ENCODE data around the gene ST6GALNAC2. TPM values are rescaled to one million over a fixed set of nuclear protein-coding genes. Genes with fewer than 3 reads are reported as not detected.
"Not testable (repeated sequence)": the region's sequence is repeated elsewhere in the genome, so short reads cannot be mapped to it uniquely, and the experiment has no call there.

Gene ST6GALNAC2
- total RNA-seq, 2 donors from 2014 or later = 3.0 to 3.1 TPM

- intact Hi-C loops (cut with DNase I) = loop anchor here in 1 of 2 donors (10.0 kb wide), 1 partner anchor 103 kb away; no protein-coding TSS in a partner anchor
- DNase-seq (ENCODE audit: low spot score) = not testable (repeated sequence)
Measured at GRCh38 chr17:76521683-76522082, 64.0 kb downstream of the ST6GALNAC2 start.

DNA sequence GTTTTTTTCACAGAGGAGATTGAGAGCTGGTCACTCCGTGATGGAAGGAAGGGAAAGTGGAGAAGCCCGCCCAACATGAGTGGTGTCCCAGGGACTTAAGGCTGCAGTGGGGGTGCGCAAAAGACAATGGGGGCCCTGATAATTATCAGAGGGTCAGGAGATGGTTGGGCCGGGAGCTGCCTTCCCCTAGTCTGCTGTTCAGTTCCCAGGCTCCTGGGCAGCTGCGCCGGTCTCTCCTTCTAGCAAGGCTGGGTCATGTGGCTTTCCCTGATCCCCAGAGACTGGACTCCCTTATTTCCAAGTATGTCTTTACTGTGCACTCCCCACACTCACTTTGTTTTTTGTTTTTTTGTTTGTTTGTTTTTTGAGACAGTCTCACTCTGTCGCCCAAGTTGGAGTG, 64.4 kb downstream of the ST6GALNAC2 start:
- peak; percentile 64 for DNase-seq (ENCODE audit: low spot score)
- intact Hi-C loops (cut with DNase I) = loop anchor here in 1 of 2 donors (10.0 kb wide), 1 partner anchor 104 kb away; no protein-coding TSS in a partner anchor

GRCh38 chr17:76519048-76519966, 66.4 kb downstream of the ST6GALNAC2 start:
- DNase-seq (ENCODE audit: low spot score) = peak; percentile 49
- intact Hi-C loops (cut with DNase I) = no loop called here

GRCh38 chr17:76517638-76518038, 68.0 kb downstream of the ST6GALNAC2 start:
- DNase-seq (ENCODE audit: low spot score) = peak; percentile 78
- intact Hi-C loops (cut with DNase I) = no loop called here

Other genes starting within 250 kb of the ST6GALNAC2 start
- 10 to 100 TPM; 33.7 to 34.8 TPM for gene PRPSAP1, start 231.9 kb downstream of the ST6GALNAC2 start, total RNA-seq
- gene SPHK1, start 201.3 kb downstream of the ST6GALNAC2 start, total RNA-seq = 10 to 100 TPM; 13.8 to 36.6 TPM
- gene UBE2O, start 132.7 kb downstream of the ST6GALNAC2 start, total RNA-seq = 10 to 100 TPM; 17.2 to 17.9 TPM
- gene AANAT, start 118.3 kb downstream of the ST6GALNAC2 start, total RNA-seq = not detected
- gene RHBDF2, start 84.4 kb downstream of the ST6GALNAC2 start, total RNA-seq = 10 to 100 TPM; 26.7 to 31.4 TPM
- 10 to 100 TPM; 16.3 to 24.5 TPM for gene CYGB, start 48.2 kb downstream of the ST6GALNAC2 start, total RNA-seq
- 1 to 10 TPM; 1.6 to 4.7 TPM for gene PRCD, start 45.8 kb downstream of the ST6GALNAC2 start, total RNA-seq
- gene ST6GALNAC1, start 57.9 kb upstream of the ST6GALNAC2 start, total RNA-seq = 1 to 10 TPM; 2.0 to 2.3 TPM
- 100 to 1,000 TPM; 343 to 428 TPM for gene MXRA7, start 125.1 kb upstream of the ST6GALNAC2 start, total RNA-seq
- 10 to 100 TPM; 32.1 to 43.0 TPM for gene JMJD6, start 140.7 kb upstream of the ST6GALNAC2 start, total RNA-seq
- gene METTL23, start 141.0 kb upstream of the ST6GALNAC2 start, total RNA-seq = 10 to 100 TPM; 23.3 to 25.6 TPM
- 100 to 1,000 TPM; 120 to 133 TPM for gene SRSF2, start 151.5 kb upstream of the ST6GALNAC2 start, total RNA-seq
- 10 to 100 TPM; 20.7 to 24.0 TPM for gene MFSD11, start 152.3 kb upstream of the ST6GALNAC2 start, total RNA-seq